ENCODE results near the gene KCNC4. TPM values are rescaled to one million over a fixed set of nuclear protein-coding genes. Genes with fewer than 3 reads are reported as not detected.

KCNC4 gene
- total RNA-seq, 1 donor: 1.4 TPM

GRCh38 chr1:110210604-110211495 lies 736 bp downstream of the KCNC4 start:
- Histone ChIP-seq H3K4me2 (ENCODE audit: insufficient read depth, low read length) (peak overlapping the region; percentile 82), H3K79me2 (ENCODE audit: insufficient read depth, low read length) (no peaks in the 10 kb centered on the region), H3K27ac (ENCODE audit: low read depth, low read length) (no peak overlapping the region), H3K36me3 (ENCODE audit: insufficient read depth, low read length) (no peaks in the 10 kb centered on the region), H2AFZ (ENCODE audit: low read length) (peak overlapping the region; percentile 62), H3K27me3 (ENCODE audit: insufficient read depth, low read length) (peaks cover 8% of the 10 kb centered on the region), H3K4me3 (ENCODE audit: insufficient read depth, low read length) (peak overlapping the region; percentile 69), H3K9me3 (ENCODE audit: low read depth, low read length) (no peaks in the 10 kb centered on the region), H4K20me1 (ENCODE audit: insufficient read depth, low read length) (no peaks in the 10 kb centered on the region), H3K4me1 (ENCODE audit: insufficient read depth, low read length) (peaks cover 4% of the 10 kb centered on the region)
- peak; percentile 93 for DNase-seq (ENCODE audit: insufficient read length, low spot score, missing footprints)
- TF ChIP-seq, protein P1, sequence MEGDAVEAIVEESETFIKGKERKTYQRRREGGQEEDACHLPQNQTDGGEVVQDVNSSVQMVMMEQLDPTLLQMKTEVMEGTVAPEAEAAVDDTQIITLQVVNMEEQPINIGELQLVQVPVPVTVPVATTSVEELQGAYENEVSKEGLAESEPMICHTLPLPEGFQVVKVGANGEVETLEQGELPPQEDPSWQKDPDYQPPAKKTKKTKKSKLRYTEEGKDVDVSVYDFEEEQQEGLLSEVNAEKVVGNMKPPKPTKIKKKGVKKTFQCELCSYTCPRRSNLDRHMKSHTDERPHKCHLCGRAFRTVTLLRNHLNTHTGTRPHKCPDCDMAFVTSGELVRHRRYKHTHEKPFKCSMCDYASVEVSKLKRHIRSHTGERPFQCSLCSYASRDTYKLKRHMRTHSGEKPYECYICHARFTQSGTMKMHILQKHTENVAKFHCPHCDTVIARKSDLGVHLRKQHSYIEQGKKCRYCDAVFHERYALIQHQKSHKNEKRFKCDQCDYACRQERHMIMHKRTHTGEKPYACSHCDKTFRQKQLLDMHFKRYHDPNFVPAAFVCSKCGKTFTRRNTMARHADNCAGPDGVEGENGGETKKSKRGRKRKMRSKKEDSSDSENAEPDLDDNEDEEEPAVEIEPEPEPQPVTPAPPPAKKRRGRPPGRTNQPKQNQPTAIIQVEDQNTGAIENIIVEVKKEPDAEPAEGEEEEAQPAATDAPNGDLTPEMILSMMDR (IDR thresholded peaks at IDR 0.05; ENCODE audit: extremely low read depth, low read depth, low read length): no peak

DNA sequence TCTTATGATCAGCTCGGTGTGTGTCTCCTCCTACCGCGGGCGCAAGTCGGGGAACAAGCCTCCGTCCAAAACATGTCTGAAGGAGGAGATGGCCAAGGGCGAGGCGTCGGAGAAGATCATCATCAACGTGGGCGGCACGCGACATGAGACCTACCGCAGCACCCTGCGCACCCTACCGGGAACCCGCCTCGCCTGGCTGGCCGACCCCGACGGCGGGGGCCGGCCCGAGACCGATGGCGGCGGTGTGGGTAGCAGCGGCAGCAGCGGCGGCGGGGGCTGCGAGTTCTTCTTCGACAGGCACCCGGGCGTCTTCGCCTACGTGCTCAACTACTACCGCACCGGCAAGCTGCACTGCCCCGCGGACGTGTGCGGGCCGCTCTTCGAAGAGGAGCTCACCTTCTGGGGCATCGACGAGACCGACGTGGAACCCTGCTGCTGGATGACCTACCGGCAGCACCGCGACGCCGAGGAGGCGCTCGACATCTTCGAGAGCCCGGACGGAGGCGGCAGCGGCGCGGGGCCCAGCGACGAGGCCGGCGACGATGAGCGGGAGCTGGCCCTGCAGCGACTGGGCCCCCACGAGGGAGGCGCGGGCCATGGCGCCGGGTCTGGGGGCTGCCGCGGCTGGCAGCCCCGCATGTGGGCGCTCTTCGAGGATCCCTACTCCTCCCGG lies 1.5 kb downstream of the KCNC4 start:
- TF ChIP-seq, protein P1 (IDR thresholded peaks at IDR 0.05; ENCODE audit: extremely low read depth, low read depth, low read length): no peak
- peak overlapping the region; percentile 62 for H2AFZ ChIP-seq (ENCODE audit: low read length)

GRCh38 chr1:110212169-110213142 lies 2.3 kb downstream of the KCNC4 start:
- Histone ChIP-seq H3K27ac (ENCODE audit: low read depth, low read length) (no peak overlapping the region), H3K79me2 (ENCODE audit: insufficient read depth, low read length) (no peaks in the 10 kb centered on the region), H4K20me1 (ENCODE audit: insufficient read depth, low read length) (no peaks in the 10 kb centered on the region), H3K4me1 (ENCODE audit: insufficient read depth, low read length) (peaks cover 4% of the 10 kb centered on the region), H3K4me2 (ENCODE audit: insufficient read depth, low read length) (peak overlapping the region; percentile 38), H3K36me3 (ENCODE audit: insufficient read depth, low read length) (no peaks in the 10 kb centered on the region), H2AFZ (ENCODE audit: low read length) (no peak overlapping the region), H3K9me3 (ENCODE audit: low read depth, low read length) (no peaks in the 10 kb centered on the region), H3K27me3 (ENCODE audit: insufficient read depth, low read length) (peaks cover 8% of the 10 kb centered on the region), H3K4me3 (ENCODE audit: insufficient read depth, low read length) (peak overlapping the region; percentile 33)
- DNase-seq (ENCODE audit: insufficient read length, low spot score, missing footprints): peak; percentile 90
- TF ChIP-seq, protein P1 (IDR thresholded peaks at IDR 0.05; ENCODE audit: extremely low read depth, low read depth, low read length): no peak

More for the DNA sequence above, 1.5 kb downstream of the KCNC4 start:
- Histone ChIP-seq H3K79me2 (ENCODE audit: insufficient read depth, low read length) (no peaks in the 10 kb centered on the region), H3K27me3 (ENCODE audit: insufficient read depth, low read length) (peaks cover 8% of the 10 kb centered on the region), H3K4me2 (ENCODE audit: insufficient read depth, low read length) (peak overlapping the region; percentile 82), H3K4me1 (ENCODE audit: insufficient read depth, low read length) (peaks cover 4% of the 10 kb centered on the region), H3K4me3 (ENCODE audit: insufficient read depth, low read length) (peak overlapping the region; percentile 69), H3K27ac (ENCODE audit: low read depth, low read length) (no peak overlapping the region), H4K20me1 (ENCODE audit: insufficient read depth, low read length) (no peaks in the 10 kb centered on the region), H3K36me3 (ENCODE audit: insufficient read depth, low read length) (no peaks in the 10 kb centered on the region), H3K9me3 (ENCODE audit: low read depth, low read length) (no peaks in the 10 kb centered on the region)
- peak; percentile 54 for DNase-seq (ENCODE audit: insufficient read length, low spot score, missing footprints)
